Prostate gland (tissue), 2 donors: ENCODE data around the gene CARD14. TPM values are rescaled to one million over a fixed set of nuclear protein-coding genes. Genes with fewer than 3 reads are reported as not detected.

Source experiments
- DNase-seq: peaks from one replicate; pipeline ENCODE4 v3.0.0-alpha.2; 2019; ENCODE audit warnings: low spot score
- H3K27ac ChIP-seq, 2 donors: fragments of 200-600 bp; sonication (generic); 2 replicates each; pipeline ENCODE4 v1.5.1; 2017 to 2019
- H3K27me3 ChIP-seq: fragments of 200-600 bp; sonication (generic); replicated peaks from 2 replicates; pipeline ENCODE4 v1.5.1; 2019; ENCODE audit not compliant: insufficient read depth
- H3K36me3 ChIP-seq, 2 donors: fragments of 200-600 bp; sonication (generic); 1 replicate in 1 of 2; 2 replicates in 1 of 2; pipeline versions ENCODE4 v1.5.1 to v1.8.1; 2017 to 2019
- H3K4me1 ChIP-seq: fragments of 200-600 bp; sonication (generic); replicated peaks from 2 replicates; pipeline ENCODE4 v1.5.1; 2019
- H3K4me3 ChIP-seq, 2 donors: fragments of 200-600 bp; sonication (generic); 2 replicates each; pipeline ENCODE4 v1.5.1; 2017 to 2019
- H3K9me3 ChIP-seq: fragments of 200-600 bp; sonication (generic); 2 replicates; pipeline ENCODE4 v1.5.1; 2017
- CTCF ChIP-seq, 4 experiments: fragments of 200-600 bp in 2 of 4; fragments of 450-650 bp in 2 of 4; sonication (generic) in 2 of 4; IDR thresholded peaks; 1 replicate in 3 of 4; 2 replicates in 1 of 4; pipeline ENCODE4 v1.5.1; 2016 to 2019; ENCODE audit warnings: antibody characterized with exemption in 4 of 4, mild to moderate bottlenecking in 2 of 4, moderate library complexity in 2 of 4
- POLR2A ChIP-seq: fragments of 450-650 bp; IDR thresholded peaks from one replicate; pipeline ENCODE4 v1.6.1; 2016; ENCODE audit warnings: antibody characterized with exemption, mild to moderate bottlenecking
- POLR2AphosphoS5 ChIP-seq: sonication (generic); formaldehyde crosslinking; IDR thresholded peaks from one replicate; pipeline ENCODE4 v1.6.1; 2017; ENCODE audit warnings: antibody characterized with exemption
- WGBS: methylation state at CpG from one replicate; pipeline ENCODE4 v1.1.5; 2018; 5-methylcytosine and 5-hydroxymethylcytosine counted together
- intact Hi-C: fragments of 100-400 bp; cut with DNase I; formaldehyde crosslinking; loops from one replicate; pipeline ENCODE4 v1.14.2; 2022
- total RNA-seq, 2 donors: library from RNA; depleted of rRNA; stranded (reverse); fragments of >200 nt; gene quantifications; one replicate each; pipeline ENCODE4 v1.1.0, GENCODE V29; 2016

The CARD14 gene
- total RNA-seq, 2 donors from 2014 or later, result 10.2 to 27.3 TPM

- intact Hi-C loops, result no loop called here
- WGBS, result 86% methylated on average over 11 of the region's 11 CpGs
- no peak overlapping the region for H3K27ac ChIP-seq
- H3K36me3 ChIP-seq, result peaks cover 0 to 2% of the 10 kb centered on the region in 2 donors
- no peak overlapping the region for H3K4me3 ChIP-seq
- H3K9me3 ChIP-seq, result no peaks in the 10 kb centered on the region
- no peaks in the 10 kb centered on the region for H3K27me3 ChIP-seq
- H3K4me1 ChIP-seq, result no peaks in the 10 kb centered on the region
- no peak for DNase-seq
- TF ChIP-seq CTCF (IDR thresholded peaks at IDR 0.05) (no peak), POLR2AphosphoS5 (no peak), POLR2A (no peak)
These were observed 33.7 kb downstream of the CARD14 start for GRCh38 chr17:80203471-80203963.

GRCh38 chr17:80204626-80205468, 35.0 kb downstream of the CARD14 start:
- intact Hi-C loops, result no loop called here
- Histone ChIP-seq H3K4me1 (no peaks in the 10 kb centered on the region), H3K27ac (no peak overlapping the region), H3K27me3 (no peaks in the 10 kb centered on the region), H3K4me3 (no peak overlapping the region), H3K36me3 (peaks cover 0 to 9% of the 10 kb centered on the region in 2 donors), H3K9me3 (no peaks in the 10 kb centered on the region)
- no peak for DNase-seq
- WGBS, result 78% methylated on average over 19 of the region's 19 CpGs
- no peak for TF ChIP-seq POLR2AphosphoS5
- TF ChIP-seq CTCF (IDR thresholded peaks at IDR 0.05), result no peak
- no peak for TF ChIP-seq POLR2A

GRCh38 chr17:80205811-80206210, 36.0 kb downstream of the CARD14 start:
- Histone ChIP-seq H3K4me3 (no peak overlapping the region), H3K36me3 (peaks cover 4 to 18% of the 10 kb centered on the region in 2 donors), H3K27me3 (no peaks in the 10 kb centered on the region), H3K4me1 (no peaks in the 10 kb centered on the region), H3K9me3 (no peaks in the 10 kb centered on the region), H3K27ac (no peak overlapping the region)
- TF ChIP-seq POLR2AphosphoS5, result no peak
- TF ChIP-seq CTCF (IDR thresholded peaks at IDR 0.05), result no peak
- TF ChIP-seq POLR2A, result no peak
- intact Hi-C loops, result no loop called here
- DNase-seq, result no peak
- 85% methylated on average over 13 of the region's 13 CpGs for WGBS

- TF ChIP-seq POLR2AphosphoS5 (no peak), CTCF (IDR thresholded peaks at IDR 0.05) (no peak), POLR2A (no peak)
- H3K4me3 ChIP-seq, result no peak overlapping the region
- no peak for DNase-seq
- H3K27ac ChIP-seq, result no peak overlapping the region
- intact Hi-C loops, result no loop called here
- no peaks in the 10 kb centered on the region for H3K27me3 ChIP-seq
- 95% methylated on average over 11 of the region's 16 CpGs for WGBS
- H3K36me3 ChIP-seq, result peaks cover 4 to 22% of the 10 kb centered on the region in 2 donors
- H3K4me1 ChIP-seq, result no peaks in the 10 kb centered on the region
- H3K9me3 ChIP-seq, result no peaks in the 10 kb centered on the region
These were observed 38.2 kb downstream of the CARD14 start for GRCh38 chr17:80208050-80208449.

- no peaks in the 10 kb centered on the region for H3K4me1 ChIP-seq
- WGBS, result 87% methylated on average over 12 of the region's 12 CpGs
- H3K27me3 ChIP-seq, result no peaks in the 10 kb centered on the region
- TF ChIP-seq CTCF (IDR thresholded peaks at IDR 0.05) (no peak), POLR2AphosphoS5 (no peak), POLR2A (no peak)
- no peak for DNase-seq
- H3K4me3 ChIP-seq, result no peak overlapping the region
- no peak overlapping the region for H3K27ac ChIP-seq
- H3K36me3 ChIP-seq, result peaks cover 4 to 22% of the 10 kb centered on the region in 2 donors
- no peaks in the 10 kb centered on the region for H3K9me3 ChIP-seq
- intact Hi-C loops, result no loop called here
These were observed 39.9 kb downstream of the CARD14 start for GRCh38 chr17:80209765-80210164.
